A204.1 (cell line): ENCODE results near the gene NDP.

Source experiments
- FAIRE-seq: peaks from 2 replicates; lab custom pipeline; 2012; peaks lifted over from hg19 to GRCh38; lab: Jason Lieb, UNC

The NDP gene

GRCh38 chrX:43973249-43974099 lies at the start of gene NDP:
Gene NDP (minus strand): TSS chrX:43973390. CDS start chrX:43958645, 14,745 bp downstream.
- no peak for FAIRE-seq

DNA sequence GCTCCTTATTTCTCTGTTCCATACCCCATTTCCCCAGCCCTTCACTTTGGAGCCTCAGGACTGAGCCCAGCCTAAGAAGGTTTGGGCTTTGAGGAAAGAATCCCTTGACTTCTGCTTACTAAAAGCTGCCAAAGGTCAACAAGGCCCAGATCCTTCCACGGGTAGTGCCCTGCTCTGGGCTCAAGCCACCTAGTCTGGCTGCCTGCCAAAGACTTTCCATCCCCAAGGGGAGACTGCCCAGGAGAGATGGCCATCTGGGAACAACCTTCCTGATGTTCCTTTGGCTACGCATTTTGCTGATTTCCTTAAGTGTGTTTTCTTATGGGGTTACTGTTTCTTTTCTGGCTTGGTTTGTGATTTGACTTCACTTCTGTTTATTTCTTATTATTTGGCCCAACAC lies 49.8 kb upstream of the NDP start:
- FAIRE-seq = no peak

DNA sequence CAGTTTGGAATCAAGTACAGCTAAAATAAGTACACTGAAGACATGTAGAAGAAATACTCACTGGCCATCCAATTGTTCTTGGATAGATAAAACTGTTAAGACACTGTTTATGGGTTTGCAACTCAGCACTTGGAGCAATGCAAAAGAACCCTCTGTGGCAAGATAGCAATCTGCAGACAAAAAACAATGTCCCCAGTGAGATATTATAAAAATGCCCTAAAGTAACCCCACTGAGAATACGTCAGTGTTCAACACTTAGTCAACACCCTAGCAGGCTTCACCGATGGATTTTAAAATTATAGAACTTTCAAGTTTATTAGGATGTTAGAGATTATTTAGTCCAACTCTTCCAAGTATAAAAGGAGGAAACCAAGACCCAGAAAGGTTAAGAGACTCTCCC lies 47.5 kb upstream of the NDP start:
- no peak for FAIRE-seq

- no peak for FAIRE-seq
These were observed 46.7 kb upstream of the NDP start for GRCh38 chrX:44019911-44020310.

DNA sequence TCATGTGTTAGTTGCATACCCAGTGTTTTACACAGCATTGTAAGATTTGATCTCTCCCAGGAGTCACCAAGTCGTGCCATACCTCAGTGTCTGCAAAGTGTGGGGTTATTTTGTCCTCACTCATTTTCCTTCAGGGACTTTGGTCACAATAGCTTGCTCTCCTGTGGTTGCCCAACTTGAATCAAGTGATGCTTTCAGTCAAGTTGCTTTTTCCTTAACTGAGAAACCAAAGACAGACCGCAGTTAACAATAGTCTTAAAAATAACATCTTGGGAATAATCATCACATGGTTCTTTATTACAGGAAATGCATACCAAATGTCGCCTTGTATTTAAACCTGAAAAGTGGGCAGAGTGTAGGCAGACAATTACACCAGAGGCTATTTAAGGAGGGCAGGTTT lies 44.5 kb upstream of the NDP start:
- no peak for FAIRE-seq

DNA sequence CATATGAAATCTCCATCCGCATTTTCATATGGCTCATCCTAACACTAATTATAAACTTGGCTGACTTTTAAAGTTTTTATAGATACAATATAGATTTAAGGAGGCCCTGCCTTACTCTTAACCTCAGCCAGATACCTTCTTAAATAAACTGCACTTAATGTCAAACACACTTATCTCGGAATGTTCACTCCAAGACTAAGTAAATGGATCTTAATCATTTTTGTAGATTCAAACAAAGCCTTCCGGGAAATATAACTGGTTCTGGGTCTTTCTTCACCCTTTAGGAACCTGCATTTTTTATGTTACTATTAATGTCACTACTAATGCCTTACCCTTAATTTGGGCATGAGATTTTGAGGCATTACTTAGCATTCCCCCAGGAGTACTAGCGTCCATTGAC lies 43.7 kb upstream of the NDP start:
- no peak for FAIRE-seq

GRCh38 chrX:44012484-44013096 lies 39.4 kb upstream of the NDP start:
- no peak for FAIRE-seq

DNA sequence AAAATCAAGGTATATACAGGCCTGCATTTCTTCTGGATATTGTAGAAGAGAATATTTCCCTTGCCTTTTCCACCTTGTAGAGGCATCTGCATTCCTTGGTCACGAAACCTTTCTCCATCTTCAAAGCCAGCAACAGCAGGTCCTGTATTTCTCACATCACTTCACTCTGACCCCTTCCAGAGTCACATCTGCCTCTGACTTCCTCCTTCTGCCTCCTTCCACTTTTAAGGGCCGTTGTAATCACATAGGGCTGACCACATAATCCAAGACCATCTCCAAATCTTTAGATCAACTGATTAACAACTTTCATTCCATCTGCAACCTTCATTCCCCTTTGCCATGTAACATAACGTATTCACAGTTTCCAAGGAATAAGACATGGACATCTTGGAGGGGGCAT lies 38.3 kb upstream of the NDP start:
- FAIRE-seq = no peak

DNA sequence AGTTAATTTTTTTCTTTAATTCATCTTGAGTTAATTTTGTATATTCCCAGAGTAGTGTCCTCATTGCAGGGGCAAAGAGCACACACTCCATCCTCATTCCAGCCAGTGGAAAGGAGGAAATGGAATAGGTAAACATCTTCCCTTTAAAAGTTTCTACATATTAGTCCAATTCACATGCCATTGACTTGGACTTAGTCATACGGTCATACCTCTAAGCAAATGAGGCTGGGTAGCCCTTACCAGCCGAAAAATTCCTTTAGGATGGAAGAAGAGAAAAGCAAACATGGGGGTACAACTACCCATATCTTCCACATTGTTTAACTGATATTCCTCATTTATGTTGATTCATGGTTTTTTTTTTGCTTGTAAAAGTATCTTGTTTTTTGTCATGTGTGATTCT lies 37.4 kb upstream of the NDP start:
- FAIRE-seq = no peak

- no peak for FAIRE-seq
These were observed 32.9 kb upstream of the NDP start for GRCh38 chrX:44006081-44006480.

DNA sequence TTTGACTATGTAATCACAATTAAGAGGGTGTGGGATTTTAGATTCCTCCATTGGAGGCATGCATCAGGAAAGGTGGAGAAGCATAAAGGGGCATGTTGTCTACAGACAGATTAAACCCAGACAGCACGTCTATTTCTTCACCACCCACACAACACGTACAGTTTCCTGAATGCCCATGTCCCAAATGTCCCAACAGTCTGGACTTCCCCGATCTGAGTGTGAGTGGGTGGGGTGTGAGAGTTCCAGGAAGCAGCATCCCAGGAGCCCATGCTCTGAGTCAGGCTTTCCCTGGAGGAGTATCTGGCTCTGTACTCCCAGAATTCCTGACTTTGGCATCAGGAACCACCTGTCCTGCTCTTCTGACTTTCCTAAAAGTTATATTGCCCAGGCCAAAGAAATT lies 30.8 kb upstream of the NDP start:
- no peak for FAIRE-seq

- no peak for FAIRE-seq
These were observed 29.4 kb upstream of the NDP start for GRCh38 chrX:44002567-44002966.

GRCh38 chrX:43998374-43998773 lies 25.2 kb upstream of the NDP start:
- no peak for FAIRE-seq

GRCh38 chrX:43996491-43996890 lies 23.3 kb upstream of the NDP start:
- FAIRE-seq = no peak

DNA sequence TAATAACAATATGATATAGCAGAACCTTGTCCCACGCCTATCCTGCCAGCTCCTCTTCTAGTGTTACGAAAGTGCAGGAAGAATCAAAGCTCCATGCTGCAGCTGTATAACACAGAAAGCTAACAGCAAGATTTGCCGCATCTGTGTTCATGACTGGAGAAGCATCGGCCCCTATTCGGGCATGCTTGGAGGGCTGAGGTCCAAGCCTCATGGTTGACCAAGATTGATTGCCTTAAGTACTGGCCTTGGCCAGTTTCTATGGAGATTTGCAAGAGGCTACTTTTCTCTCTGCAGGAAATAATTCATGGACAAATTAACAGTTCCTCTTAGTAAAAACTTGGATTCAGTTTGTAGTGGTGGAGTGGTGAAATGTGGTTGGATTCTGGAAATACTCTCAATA lies 12.9 kb upstream of the NDP start:
- no peak for FAIRE-seq

DNA sequence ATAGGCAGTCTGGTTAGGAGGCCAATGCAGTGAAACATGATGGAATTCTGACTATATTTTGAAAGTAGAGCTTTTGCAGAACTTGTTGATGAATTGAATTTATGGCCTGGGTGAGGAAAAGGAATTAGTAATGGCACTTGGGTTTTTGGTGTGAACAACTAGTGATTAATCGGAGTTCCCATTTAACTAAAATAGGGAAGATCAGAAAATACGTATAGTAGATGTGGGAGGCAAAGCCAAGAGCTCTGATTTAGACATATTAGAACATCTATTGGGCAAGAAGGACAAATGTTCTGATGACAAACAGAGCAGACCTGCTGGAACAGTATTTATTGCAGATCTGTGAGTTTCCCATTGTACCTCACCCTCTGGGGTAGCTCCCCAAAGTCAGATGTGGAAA lies 12.3 kb upstream of the NDP start:
- FAIRE-seq = no peak

DNA sequence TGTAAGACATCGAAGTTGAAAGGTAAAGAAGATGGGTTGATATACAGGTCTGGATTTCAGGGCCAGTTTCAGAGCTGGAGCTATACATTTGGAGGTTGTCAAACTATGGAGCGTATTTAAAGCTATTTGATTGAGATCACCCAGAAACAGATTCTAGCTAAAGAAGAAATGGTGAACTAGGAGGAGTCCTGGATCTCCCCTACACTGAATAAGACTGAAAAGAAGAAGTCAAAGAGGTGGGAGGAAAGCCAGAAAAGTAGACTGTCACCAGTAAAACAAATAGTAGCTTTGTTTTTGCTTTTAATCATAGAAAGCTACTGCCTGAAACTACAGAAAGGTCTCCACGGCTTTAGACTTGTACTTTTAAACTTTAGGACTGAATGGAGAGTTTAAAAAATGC lies 5.0 kb upstream of the NDP start:
- FAIRE-seq = no peak

- no peak for FAIRE-seq
These were observed 3.0 kb upstream of the NDP start for GRCh38 chrX:43976205-43976604.

DNA sequence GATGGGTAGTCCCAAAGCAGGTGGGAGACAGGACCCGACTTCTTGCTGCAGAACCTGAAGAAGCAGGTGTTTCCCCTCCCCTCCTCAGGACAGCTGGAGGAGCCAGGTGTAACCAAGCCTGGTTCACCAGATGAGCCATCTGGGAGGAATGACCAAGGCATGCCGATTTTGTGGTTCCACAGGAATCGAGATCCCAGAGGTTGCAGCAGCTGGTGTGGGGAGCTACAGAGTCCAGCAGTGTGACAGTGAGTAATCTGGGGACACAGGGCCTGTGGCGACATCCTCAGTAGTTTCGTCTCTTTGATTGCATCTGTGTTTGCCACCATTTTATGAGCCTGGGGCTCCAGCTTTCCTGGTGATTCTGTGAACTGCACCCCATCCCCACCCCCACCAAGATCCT lies 2.6 kb upstream of the NDP start:
- no peak for FAIRE-seq

DNA sequence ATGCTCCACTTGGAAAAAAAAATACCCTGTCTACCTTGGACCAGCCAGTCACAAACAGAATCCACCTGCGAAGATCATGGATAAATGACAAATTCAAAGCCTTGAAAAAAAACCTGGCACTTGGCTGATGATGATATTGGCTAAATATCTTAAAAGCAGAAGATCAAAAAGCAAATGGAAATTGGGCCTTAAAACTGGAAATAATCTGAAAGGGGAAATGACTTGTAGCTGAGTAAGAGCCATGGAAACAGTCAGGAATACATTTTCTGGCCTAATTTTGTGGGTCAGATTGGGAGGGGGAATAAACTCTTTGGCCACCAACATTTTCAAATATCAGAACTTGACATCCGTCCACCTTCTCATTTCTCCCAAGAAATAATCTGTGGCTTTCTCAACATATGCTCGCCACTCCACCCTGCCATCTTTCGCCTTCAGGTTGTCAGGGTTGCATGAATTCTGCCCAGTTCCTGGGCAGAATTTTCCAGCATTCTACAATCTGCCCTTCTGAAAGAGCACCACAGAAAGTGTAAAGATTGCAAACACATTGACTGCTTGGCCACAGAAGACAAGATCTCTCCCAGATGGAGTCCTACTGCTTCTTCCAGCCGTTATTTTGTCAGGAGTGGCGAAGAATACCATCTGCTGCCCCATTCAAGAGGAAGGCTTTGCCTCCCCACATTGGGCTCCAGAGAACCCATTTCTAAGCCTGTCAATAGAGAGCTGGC lies 1.7 kb upstream of the NDP start:
- no peak for FAIRE-seq

DNA sequence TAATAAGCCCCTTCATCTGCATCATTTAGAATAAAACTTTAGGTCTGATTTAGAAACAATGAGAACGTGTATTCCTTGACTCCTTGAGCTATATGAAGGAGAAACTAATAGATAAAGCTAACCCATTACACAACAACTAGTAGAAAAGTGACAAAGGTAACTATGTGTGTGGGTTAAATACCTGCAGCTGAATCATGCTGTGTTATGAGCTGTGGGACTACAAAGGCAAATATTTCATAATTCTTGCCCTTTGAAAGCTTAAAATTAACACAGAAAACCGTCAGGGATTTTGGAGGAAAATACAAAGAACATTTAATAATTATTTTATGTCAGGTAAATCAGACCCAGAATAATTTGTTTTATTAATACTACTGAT lies 898 bp upstream of the NDP start:
- no peak for FAIRE-seq

DNA sequence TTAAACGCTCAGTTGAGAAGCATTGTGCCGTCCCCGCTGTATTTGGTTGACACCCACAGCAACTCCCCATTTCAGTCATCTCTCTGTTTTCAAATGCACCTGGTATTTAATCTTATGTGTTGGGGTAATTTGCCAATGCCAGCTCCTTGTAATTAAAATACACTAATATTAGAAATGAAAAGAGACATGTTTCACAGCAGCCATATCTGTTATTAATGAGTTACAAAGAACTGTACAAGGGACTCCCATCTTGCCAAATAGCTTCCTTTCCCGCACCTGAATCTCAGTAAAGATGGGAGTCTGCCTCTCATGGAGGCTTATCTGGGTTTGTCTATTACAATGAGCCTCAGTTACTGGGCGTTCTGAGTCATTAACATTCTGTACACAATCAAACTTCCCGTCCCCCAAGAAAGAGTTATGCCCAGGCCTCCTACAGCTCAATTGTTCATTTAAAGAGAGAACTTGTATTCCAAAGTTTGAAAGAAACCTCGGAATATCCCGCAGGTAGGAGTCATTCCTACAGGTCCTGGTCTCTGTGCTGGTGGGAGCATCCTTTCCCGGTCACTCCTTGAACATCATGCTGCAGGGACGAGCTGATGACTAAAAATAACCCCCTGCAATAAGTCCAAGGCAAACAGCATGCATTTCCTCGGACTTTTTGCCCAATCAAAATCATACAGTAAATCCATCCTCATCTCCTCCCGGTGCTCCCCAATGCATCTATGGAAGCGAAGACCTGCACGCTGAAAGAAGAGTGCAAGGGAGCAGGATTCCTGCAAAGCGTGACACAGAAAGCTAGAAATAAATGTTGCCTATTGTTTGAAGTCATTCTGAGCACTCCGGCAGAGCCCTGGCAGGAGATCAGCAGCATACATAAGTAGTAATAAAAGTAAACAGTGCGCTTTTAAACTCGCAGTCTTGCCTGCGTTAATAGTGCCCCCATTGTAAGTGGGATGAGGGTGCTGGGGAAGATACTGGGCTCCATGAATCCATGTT lies 926 bp downstream of the NDP start:
- FAIRE-seq = no peak
